GM19372 (cell line): Measurements from ENCODE around the gene CCDC88B.

Source experiments
- ATAC-seq: cut with Tn5 transposase; IDR thresholded peaks from one replicate; pipeline ENCODE4 v1.9.1; 2021; ENCODE audit warnings: mild to moderate bottlenecking, low read depth, moderate library complexity; ENCODE audit not compliant: unreplicated experiment

Gene CCDC88B

DNA sequence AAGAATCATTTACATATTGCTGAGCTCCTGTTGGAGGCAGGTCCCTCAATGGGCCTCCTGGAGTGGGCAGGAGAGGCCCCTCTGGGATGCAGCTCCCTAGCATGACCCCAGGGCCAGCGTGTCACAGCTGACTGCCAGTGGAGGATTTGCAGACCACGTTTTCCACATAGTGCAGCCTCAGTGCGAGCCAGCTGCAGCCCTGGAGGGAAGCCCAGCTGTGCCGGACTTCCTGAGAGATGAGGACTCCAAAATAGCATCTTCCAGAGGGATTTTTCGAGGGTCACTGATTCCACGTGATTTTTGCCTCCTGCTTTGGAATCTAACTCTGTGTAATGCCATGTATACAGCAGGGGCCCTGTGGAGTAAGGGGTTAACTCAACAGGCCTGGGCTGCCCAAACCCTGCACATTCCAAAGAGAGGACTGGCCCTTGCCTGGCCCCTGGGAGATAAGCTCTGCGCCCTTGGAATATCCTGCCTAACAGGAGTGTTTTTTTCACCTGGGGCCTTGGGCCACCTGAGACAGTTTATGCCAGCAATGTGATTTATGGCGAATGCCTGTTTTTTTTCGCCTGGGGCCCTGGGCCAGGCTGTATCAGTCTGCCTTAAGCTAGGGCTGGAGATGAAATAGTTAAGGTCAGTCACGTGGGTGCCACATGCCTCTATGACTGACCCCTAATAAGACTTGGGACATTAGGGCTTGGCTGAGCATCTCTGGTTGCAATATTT lies 66.4 kb downstream of the CCDC88B start:
- no peak for ATAC-seq
